Endometrial microvascular endothelial cells (primary cell): ENCODE data around the gene PPP2R2B. TPM values are rescaled to one million over a fixed set of nuclear protein-coding genes. Genes with fewer than 3 reads are reported as not detected.

Source experiments
- in situ Hi-C: cut with HindIII; loops from 2 replicates; pipeline ENCODE4 v1.10.0; 2017; ENCODE audit warnings: low sequenced_read_pairs, low pct_unique_long_range_greater_than_20kb; ENCODE audit errors: inconsistent ontology term
- total RNA-seq: library from RNA; depleted of rRNA; stranded (reverse); fragments of >200 nt; gene quantifications from one replicate; pipeline ENCODE4 v1.2.3, GENCODE V29; 2015; ENCODE audit errors: inconsistent ontology term

The PPP2R2B gene
- total RNA-seq, 1 donor from 2014 or later, result not detected

GRCh38 chr5:146722361-146722779, 156.2 kb downstream of the PPP2R2B start:
- in situ Hi-C loops, result no loop called here

GRCh38 chr5:146721073-146721815, 157.3 kb downstream of the PPP2R2B start:
- in situ Hi-C loops, result no loop called here

- in situ Hi-C loops, result no loop called here
Measured at GRCh38 chr5:146720107-146720506, 158.4 kb downstream of the PPP2R2B start.

GRCh38 chr5:146719179-146719578, 159.4 kb downstream of the PPP2R2B start:
- in situ Hi-C loops, result no loop called here

- in situ Hi-C loops, result no loop called here
Measured at GRCh38 chr5:146718609-146719008, 159.9 kb downstream of the PPP2R2B start.

- in situ Hi-C loops, result no loop called here
Measured at GRCh38 chr5:146717951-146718350, 160.6 kb downstream of the PPP2R2B start.

GRCh38 chr5:146716636-146717035, 161.9 kb downstream of the PPP2R2B start:
- in situ Hi-C loops, result no loop called here

GRCh38 chr5:146710348-146710747, 168.2 kb downstream of the PPP2R2B start:
- in situ Hi-C loops, result no loop called here

GRCh38 chr5:146707316-146707715, 171.2 kb downstream of the PPP2R2B start:
- in situ Hi-C loops, result no loop called here

GRCh38 chr5:146706321-146706972, 172.1 kb downstream of the PPP2R2B start:
- in situ Hi-C loops, result no loop called here

- in situ Hi-C loops, result no loop called here
Measured at GRCh38 chr5:146704949-146705665, 173.4 kb downstream of the PPP2R2B start.

GRCh38 chr5:146703899-146704298, 174.7 kb downstream of the PPP2R2B start:
- in situ Hi-C loops, result no loop called here

GRCh38 chr5:146703499-146703898, 175.1 kb downstream of the PPP2R2B start:
- in situ Hi-C loops, result no loop called here

GRCh38 chr5:146699664-146700418, 178.7 kb downstream of the PPP2R2B start:
- in situ Hi-C loops, result no loop called here

GRCh38 chr5:146699138-146699537, 179.4 kb downstream of the PPP2R2B start:
- in situ Hi-C loops, result no loop called here

GRCh38 chr5:146698651-146699050, 179.9 kb downstream of the PPP2R2B start:
- in situ Hi-C loops, result no loop called here

GRCh38 chr5:146697211-146697610, 181.3 kb downstream of the PPP2R2B start:
- in situ Hi-C loops, result no loop called here

GRCh38 chr5:146695646-146696045, 182.9 kb downstream of the PPP2R2B start:
- in situ Hi-C loops, result no loop called here

- in situ Hi-C loops, result no loop called here
Measured at GRCh38 chr5:146690880-146691355, 187.6 kb downstream of the PPP2R2B start.
